Left lung (tissue), 10 donors: ENCODE results near the gene LRRC2. TPM values are rescaled to one million over a fixed set of nuclear protein-coding genes. Genes with fewer than 3 reads are reported as not detected.

Experiments
- ATAC-seq: fragments of 200-7000 bp; cut with Tn5 transposase; one replicate; pipeline ENCODE4 v1.9.1; 2020; ENCODE audit warnings: moderate library complexity
- DNase-seq, 4 donors: peaks; one replicate each; pipeline ENCODE4 v3.0.0-alpha.2; 2013 to 2020
- H3K27ac ChIP-seq, 2 donors: fragments of 200-600 bp; sonication (generic) in 1 of 2; one replicate each; pipeline versions ENCODE4 v1.5.0 to v1.8.0; 2020 to 2021
- H3K27me3 ChIP-seq, 2 donors: fragments of 200-600 bp; sonication (generic) in 1 of 2; one replicate each; pipeline versions ENCODE4 v1.5.0 to v1.8.0; 2020 to 2021
- H3K36me3 ChIP-seq, 2 donors: fragments of 200-600 bp; sonication (generic) in 1 of 2; one replicate each; pipeline versions ENCODE4 v1.5.0 to v1.8.0; 2020 to 2021
- H3K4me1 ChIP-seq, 2 donors: fragments of 200-600 bp; one replicate each; pipeline ENCODE4 v1.8.0; 2021
- H3K4me3 ChIP-seq, 2 donors: fragments of 200-600 bp; sonication (generic) in 1 of 2; one replicate each; pipeline versions ENCODE4 v1.5.0 to v1.8.0; 2020 to 2021; ENCODE audit warnings: mild to moderate bottlenecking in 1 of 2
- H3K9me3 ChIP-seq, 2 donors: fragments of 200-600 bp; sonication (generic) in 1 of 2; one replicate each; pipeline versions ENCODE4 v1.5.0 to v1.8.0; 2020 to 2021
- CTCF ChIP-seq, 2 donors: fragments of 200-600 bp; sonication (generic) in 1 of 2; IDR thresholded peaks; one replicate each; pipeline versions ENCODE4 v1.5.0 to v1.8.0; 2021; ENCODE audit warnings: antibody characterized with exemption in 2 of 2
- intact Hi-C, 2 donors: fragments of 100-400 bp; cut with DNase I; formaldehyde crosslinking; loops; one replicate each; pipeline versions ENCODE4 v1.11.2 to v1.14.2; 2022
- polyA plus RNA-seq, 6 donors: library from polyadenylated mRNA; unstranded; fragments of 120-200 nt; gene quantifications; one replicate each; pipeline ENCODE4 v1.2.1, GENCODE V29; 2013; ENCODE audit not compliant: insufficient read length in 6 of 6
- total RNA-seq, 2 donors: library from RNA; stranded (reverse); fragmentation: NEBNext Ultra II Directional; extraction: Animal tissue kit (Norgen Biotek cat#: 25700); gene quantifications; one replicate each; pipeline ENCODE4 v1.2.1, GENCODE V29; 2021
- donor health status: DM: no; HTN: yes; CAD: no.
- donor health status: DM: no; HTN: no; CAD: no.

Gene LRRC2
- total and polyA plus RNA-seq, 8 donors, result 0.36 to 0.47 (median 0.45) TPM

GRCh38 chr3:46545818-46546630 is 20.1 kb downstream of the LRRC2 start:
- no peak overlapping the region for H3K27ac ChIP-seq
- no peak for TF ChIP-seq CTCF (IDR thresholded peaks at IDR 0.05)
- no peak overlapping the region for H3K4me3 ChIP-seq
- DNase-seq (no peak), ATAC-seq (no peak)
- H3K36me3 ChIP-seq, result no peaks in the 10 kb centered on the region
- H3K27me3 ChIP-seq, result no peaks in the 10 kb centered on the region
- H3K4me1 ChIP-seq, result no peaks in the 10 kb centered on the region
- intact Hi-C loops, result no loop called here
- no peaks in the 10 kb centered on the region for H3K9me3 ChIP-seq

- H3K36me3 ChIP-seq, result no peaks in the 10 kb centered on the region
- no peak overlapping the region for H3K27ac ChIP-seq
- H3K27me3 ChIP-seq, result no peaks in the 10 kb centered on the region
- H3K4me3 ChIP-seq, result no peak overlapping the region
- H3K9me3 ChIP-seq, result no peaks in the 10 kb centered on the region
- intact Hi-C loops, result no loop called here
- TF ChIP-seq CTCF (IDR thresholded peaks at IDR 0.05), result no peak
- DNase-seq, result no peak
- H3K4me1 ChIP-seq, result no peaks in the 10 kb centered on the region
- ATAC-seq, result no peak
These were observed 21.2 kb downstream of the LRRC2 start for GRCh38 chr3:46544771-46545503.

- H3K4me3 ChIP-seq, result no peak overlapping the region
- no peaks in the 10 kb centered on the region for H3K9me3 ChIP-seq
- TF ChIP-seq CTCF (IDR thresholded peaks at IDR 0.05), result no peak
- H3K27ac ChIP-seq, result no peak overlapping the region
- peaks cover 0 to 7% of the 10 kb centered on the region in 2 donors for H3K4me1 ChIP-seq
- intact Hi-C loops, result no loop called here
- ATAC-seq (no peak), DNase-seq (no peak)
- H3K27me3 ChIP-seq, result no peaks in the 10 kb centered on the region
- H3K36me3 ChIP-seq, result no peaks in the 10 kb centered on the region
These were observed 23.3 kb downstream of the LRRC2 start for GRCh38 chr3:46542801-46543201.

GRCh38 chr3:46542344-46542743 is 23.8 kb downstream of the LRRC2 start:
- no peaks in the 10 kb centered on the region for H3K36me3 ChIP-seq
- no peaks in the 10 kb centered on the region for H3K27me3 ChIP-seq
- no peak for DNase-seq
- H3K9me3 ChIP-seq, result no peaks in the 10 kb centered on the region
- H3K27ac ChIP-seq, result no peak overlapping the region
- TF ChIP-seq CTCF (IDR thresholded peaks at IDR 0.05), result no peak
- ATAC-seq, result no peak
- peaks cover 0 to 7% of the 10 kb centered on the region in 2 donors for H3K4me1 ChIP-seq
- intact Hi-C loops, result no loop called here
- no peak overlapping the region for H3K4me3 ChIP-seq

GRCh38 chr3:46541835-46542234 is 24.3 kb downstream of the LRRC2 start:
- intact Hi-C loops, result no loop called here
- Histone ChIP-seq H3K27ac (no peak overlapping the region), H3K4me3 (no peak overlapping the region), H3K36me3 (no peaks in the 10 kb centered on the region), H3K4me1 (peaks cover 0 to 7% of the 10 kb centered on the region in 2 donors), H3K9me3 (no peaks in the 10 kb centered on the region), H3K27me3 (no peaks in the 10 kb centered on the region)
- DNase-seq (no peak), ATAC-seq (no peak)
- no peak for TF ChIP-seq CTCF (IDR thresholded peaks at IDR 0.05)
